HepG2 (cell line): ENCODE data around the gene POU2F1. TPM values are rescaled to one million over a fixed set of nuclear protein-coding genes. Genes with fewer than 3 reads are reported as not detected.
A peak's percentile ranks its signal among the peaks of the same experiment; 100 is the strongest.

Source experiments
- ATAC-seq: fragments of 200-7000 bp; cut with Tn5 transposase; 3 replicates; pipeline ENCODE4 v1.9.1; 2020; ENCODE audit warnings: mild to moderate bottlenecking, moderate library complexity
- BruUV-seq: library from RNA; stranded (reverse); fragments of 400-500 nt; replicated peaks from 2 replicates; lab custom pipeline; 2021; lab: Mats Ljungman, UMichigan
- CTCF ChIA-PET: fragments of 300-600 bp; formaldehyde crosslinking; extraction: SDS; loops from one replicate; lab custom pipeline; 2021; ENCODE audit warnings: low total read pairs, inconsistent platforms, low intra/inter-chr PET ratio; lab: Yijun Ruan, JAX
- POLR2A ChIA-PET: fragments of 350-600 bp; sonication (Branson Sonifier 250); formaldehyde crosslinking; loops from one replicate; lab custom pipeline; 2020; ENCODE audit warnings: antibody characterized with exemption, inconsistent platforms; lab: Yijun Ruan, JAX
- DNase-seq: peaks from one replicate; pipeline ENCODE4 v3.0.0-alpha.2; 2015; ENCODE audit warnings: low spot score
- FAIRE-seq: peaks from 3 replicates; lab custom pipeline; 2011; peaks lifted over from hg19 to GRCh38; lab: Jason Lieb, UNC
- H2AFZ ChIP-seq: one replicate; pipeline ENCODE4 v1.6.1; 2011; ENCODE audit warnings: low read length, inconsistent platforms
- H3K27ac ChIP-seq: fragments of 300-600 bp; 3 replicates; pipeline ENCODE4 v1.8.0; 2011; ENCODE audit warnings: mixed run types, mild to moderate bottlenecking, mixed read lengths, low read length, inconsistent platforms; ENCODE audit not compliant: insufficient read depth; ENCODE audit errors: extremely low read length
- H3K27me3 ChIP-seq, 2 experiments: fragments of 200-600 bp in 1 of 2; 2 replicates in 1 of 2; 3 replicates in 1 of 2; pipeline versions ENCODE4 v1.6.0 to v1.8.0; 2011; ENCODE audit warnings: low read length in 2 of 2, mild to moderate bottlenecking in 2 of 2, moderate library complexity in 2 of 2, inconsistent platforms in 1 of 2; ENCODE audit not compliant: insufficient read depth in 2 of 2, control insufficient read depth in 1 of 2
- H3K36me3 ChIP-seq, 2 experiments: fragments of 200-600 bp in 1 of 2; replicated peaks in 1 of 2; 2 replicates in 1 of 2; 3 replicates in 1 of 2; pipeline versions ENCODE4 v1.5.1 to v1.8.0; 2011; ENCODE audit warnings: low read length in 2 of 2, inconsistent platforms in 1 of 2; ENCODE audit not compliant: insufficient read depth in 2 of 2, control insufficient read depth in 1 of 2
- H3K4me1 ChIP-seq: 2 replicates; pipeline ENCODE4 v1.5.1; 2012; ENCODE audit warnings: low read length, inconsistent platforms; ENCODE audit not compliant: insufficient read depth
- H3K4me2 ChIP-seq: 2 replicates; pipeline ENCODE4 v1.6.0; 2011; ENCODE audit warnings: low read depth, low read length, inconsistent platforms
- H3K4me3 ChIP-seq, 3 experiments: fragments of 200-600 bp in 1 of 3; sonication (generic), shearing (Covaris generic) in 1 of 3; replicated peaks in 1 of 3; 2 replicates each; pipeline ENCODE4 v1.5.1; 2011 to 2016; ENCODE audit warnings: low read length in 3 of 3, inconsistent platforms in 2 of 3, low read depth in 2 of 3, mild to moderate bottlenecking in 2 of 3, control low read depth in 1 of 3, mixed read lengths in 1 of 3; ENCODE audit not compliant: insufficient read depth in 1 of 3
- H3K79me2 ChIP-seq: one replicate; pipeline ENCODE4 v1.6.1; 2011; ENCODE audit warnings: low read length, inconsistent platforms; ENCODE audit not compliant: insufficient read depth
- H3K9ac ChIP-seq: 2 replicates; pipeline ENCODE4 v1.6.0; 2011; ENCODE audit warnings: mild to moderate bottlenecking, low read depth, low read length, inconsistent platforms; ENCODE audit not compliant: insufficient read depth
- H3K9me3 ChIP-seq: 2 replicates; pipeline ENCODE4 v1.5.1; 2012; ENCODE audit warnings: mild to moderate bottlenecking, low read length
- H4K20me1 ChIP-seq: 2 replicates; pipeline ENCODE4 v1.6.0; 2011; ENCODE audit warnings: inconsistent platforms, mild to moderate bottlenecking, low read length, moderate library complexity; ENCODE audit not compliant: insufficient read depth
- AGO2 ChIP-seq: fragments of 200-400 bp; formaldehyde crosslinking; optimal IDR thresholded peaks from 2 replicates; pipeline ENCODE3; 2017; ENCODE audit warnings: mild to moderate bottlenecking, low read depth, low read length, moderate library complexity
- FOXA3 ChIP-seq: IDR thresholded peaks from 2 replicates; pipeline ENCODE4 v1.6.1; 2016; ENCODE audit warnings: missing genetic modification reagents, missing compliant biosample characterization
- HMGA1 ChIP-seq: sonication (generic); formaldehyde crosslinking; conservative IDR thresholded peaks from 2 replicates; pipeline ENCODE4 v1.4.0; 2020; ENCODE audit warnings: missing genetic modification reagents
- MAF1 ChIP-seq: sonication (generic); formaldehyde crosslinking; IDR thresholded peaks from 2 replicates; pipeline ENCODE4 v1.5.0; 2020; ENCODE audit warnings: missing genetic modification reagents, borderline replicate concordance
- MXI1 ChIP-seq: IDR thresholded peaks from 3 replicates; pipeline ENCODE4 v1.6.1; 2012; ENCODE audit warnings: low read depth, low read length, inconsistent platforms, borderline replicate concordance
- NR2C2 ChIP-seq: sonication (generic); formaldehyde crosslinking; IDR thresholded peaks from 2 replicates; pipeline ENCODE4 v1.4.0; 2020; ENCODE audit warnings: missing genetic modification reagents, mild to moderate bottlenecking, moderate library complexity, borderline replicate concordance
- POLR2G ChIP-seq: fragments of 200-400 bp; formaldehyde crosslinking; IDR thresholded peaks from 2 replicates; pipeline ENCODE4 v1.6.1; 2018; ENCODE audit warnings: mild to moderate bottlenecking, low read depth, low read length, moderate library complexity
- SIN3B ChIP-seq: fragments of 150-350 bp; IDR thresholded peaks from 2 replicates; pipeline ENCODE4 v1.6.1; 2014; ENCODE audit warnings: low read length
- ZBTB8A ChIP-seq: sonication (generic); formaldehyde crosslinking; IDR thresholded peaks from 2 replicates; pipeline ENCODE4 v1.4.0; 2020; ENCODE audit warnings: mild to moderate bottlenecking, low read depth, missing genetic modification reagents, borderline replicate concordance
- ZFP41 ChIP-seq: sonication (generic); formaldehyde crosslinking; IDR thresholded peaks from 2 replicates; pipeline ENCODE4 v1.4.0; 2020; ENCODE audit warnings: mild to moderate bottlenecking, missing genetic modification reagents, borderline replicate concordance
- ZKSCAN5 ChIP-seq: sonication (generic); formaldehyde crosslinking; IDR thresholded peaks from 2 replicates; pipeline ENCODE4 v1.5.1; 2020; ENCODE audit warnings: mild to moderate bottlenecking, missing genetic modification reagents
- ZNF354B ChIP-seq: sonication (generic); formaldehyde crosslinking; IDR thresholded peaks from 2 replicates; pipeline ENCODE4 v1.8.0; 2022; ENCODE audit warnings: mild to moderate bottlenecking, missing genetic modification reagents
- ZNF530 ChIP-seq: sonication (generic); formaldehyde crosslinking; IDR thresholded peaks from 2 replicates; pipeline ENCODE4 v1.5.0; 2020; ENCODE audit warnings: low read depth, mild to moderate bottlenecking, missing genetic modification reagents
- ZNF543 ChIP-seq: sonication (generic); formaldehyde crosslinking; IDR thresholded peaks from 2 replicates; pipeline ENCODE4 v1.4.0; 2020; ENCODE audit warnings: mild to moderate bottlenecking, missing genetic modification reagents
- ZNF546 ChIP-seq: sonication (generic); formaldehyde crosslinking; conservative IDR thresholded peaks from 2 replicates; pipeline ENCODE4 v1.8.1; 2023; ENCODE audit warnings: mild to moderate bottlenecking, missing genetic modification reagents
- WGBS: methylation state at CpG from one replicate; pipeline ENCODE4 v1.1.6; 2017; ENCODE audit warnings: low lambda C conversion rate; 5-methylcytosine and 5-hydroxymethylcytosine counted together
- in situ Hi-C: cut with HindIII; loops from 2 replicates; pipeline ENCODE4 v1.10.0; 2017; ENCODE audit warnings: low pct_unique_long_range_greater_than_20kb; ENCODE audit not compliant: extremely low pct_ligation_motif_present
- intact Hi-C: fragments of 100-400 bp; cut with micrococcal nuclease; formaldehyde crosslinking; loops from one replicate; pipeline ENCODE4 v1.10.0; 2022; ENCODE audit not compliant: unreplicated experiment
- polyA plus RNA-seq, 8 experiments: library from polyadenylated mRNA; depleted of rRNA in 3 of 8; stranded (reverse) in 7 of 8; unstranded in 1 of 8; fragments of >200 nt; fragmentation: Illumina TruSeq in 4 of 8; extraction: Trizol in 4 of 8; gene quantifications; 2 replicates each; pipeline versions ENCODE4 v1.2.1 to v1.2.3, GENCODE V29; 2011 to 2016; ENCODE audit warnings: low read depth in 4 of 8, missing spikeins in 1 of 8, mixed read lengths in 1 of 8; ENCODE audit not compliant: insufficient read depth in 1 of 8
- total RNA-seq, 5 experiments: library from RNA; depleted of rRNA; stranded (reverse); fragments of >200 nt; fragmentation: Illumina TruSeq; extraction: Trizol; gene quantifications; 2 replicates each; pipeline ENCODE4 v1.2.3, GENCODE V29; 2016; ENCODE audit warnings: low read depth in 1 of 5

The POU2F1 gene
- total and polyA plus RNA-seq, 2 of the 13 experiments (the other 11 are each of a cell fraction or from before 2014, with no cell fraction given), result 10.2 to 13.0 TPM

DNA sequence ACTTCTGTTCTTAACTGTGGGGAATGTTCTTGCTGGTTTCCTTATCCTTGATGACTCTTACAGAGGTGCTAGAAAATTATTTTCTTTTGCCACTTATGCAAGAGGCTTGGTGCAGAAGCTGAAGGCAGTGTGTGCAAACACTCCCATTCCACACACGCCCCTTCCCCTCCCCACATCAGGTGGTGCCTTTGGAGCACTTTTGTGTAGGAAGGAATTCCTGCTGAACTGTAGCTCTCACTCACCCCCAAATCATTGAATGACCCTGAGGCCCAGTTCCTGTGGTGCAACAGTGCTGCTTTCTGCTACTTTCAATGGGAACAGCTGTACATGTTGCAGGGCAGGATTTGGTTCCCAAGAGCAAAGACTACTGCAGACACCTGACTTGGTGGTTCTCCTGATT, 195.8 kb downstream of the POU2F1 start:
- H3K9me3 ChIP-seq, result no peaks in the 10 kb centered on the region
- 100% methylated on average over 1 of the region's 1 CpG for WGBS
- no peaks in the 10 kb centered on the region for H4K20me1 ChIP-seq
- FAIRE-seq, result peak; percentile 21
- peaks cover 4 to 23% of the 10 kb centered on the region in 2 experiments for H3K36me3 ChIP-seq
- no peak overlapping the region for H3K27ac ChIP-seq
- ChIA-PET CTCF (no interaction called here), POLR2A (no interaction called here)
- no peaks in the 10 kb centered on the region for H3K4me1 ChIP-seq
- no TSS peak for BruUV-seq
- H3K79me2 ChIP-seq, result no peaks in the 10 kb centered on the region
- H3K9ac ChIP-seq, result no peak overlapping the region
- H3K4me3 ChIP-seq, result no peak overlapping the region
- no peaks in the 10 kb centered on the region for H3K27me3 ChIP-seq
- no peak for DNase-seq
- TF ChIP-seq ZNF530 (CRISPR knock-in tag) (no peak), ZNF354B (CRISPR knock-in tag) (no peak), MXI1 (no peak), MAF1 (CRISPR knock-in tag) (no peak), ZBTB8A (CRISPR knock-in tag) (no peak), ZNF543 (no peak), FOXA3 (no peak), NR2C2 (no peak), HMGA1 (CRISPR knock-in tag) (no peak), AGO2 (no peak), ZKSCAN5 (CRISPR knock-in tag) (no peak), ZFP41 (CRISPR knock-in tag) (no peak), POLR2G (no peak), ZNF546 (CRISPR knock-in tag) (no peak), SIN3B (no peak)
- ATAC-seq, result no peak
- no peak overlapping the region for H2AFZ ChIP-seq
- no peak overlapping the region for H3K4me2 ChIP-seq
- in situ Hi-C loops, result loop anchor here (10.0 kb wide), 1 partner anchor 118 kb away; no protein-coding TSS in a partner anchor
- intact Hi-C loops, result no loop called here
